Stimulated activated CD4-positive, alpha-beta T cell treated with anti-CD3 and anti-CD28 coated beads, TNF-alpha, amount 100 ng/mL, for 24 hours (primary cell): ENCODE results near the gene NEURL3.
"Not testable (repeated sequence)": the region's sequence is repeated elsewhere in the genome, so short reads cannot be mapped to it uniquely, and the experiment has no call there.

Experiments
- DNase-seq, 3 experiments: peaks; one replicate each; pipeline ENCODE4 v3.0.0-alpha.2; 2020; ENCODE audit warnings: low read depth in 3 of 3

NEURL3 gene, protein sequence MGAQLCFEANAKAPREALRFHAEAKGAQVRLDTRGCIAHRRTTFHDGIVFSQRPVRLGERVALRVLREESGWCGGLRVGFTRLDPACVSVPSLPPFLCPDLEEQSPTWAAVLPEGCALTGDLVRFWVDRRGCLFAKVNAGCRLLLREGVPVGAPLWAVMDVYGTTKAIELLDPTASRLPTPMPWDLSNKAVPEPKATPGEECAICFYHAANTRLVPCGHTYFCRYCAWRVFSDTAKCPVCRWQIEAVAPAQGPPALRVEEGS

DNA sequence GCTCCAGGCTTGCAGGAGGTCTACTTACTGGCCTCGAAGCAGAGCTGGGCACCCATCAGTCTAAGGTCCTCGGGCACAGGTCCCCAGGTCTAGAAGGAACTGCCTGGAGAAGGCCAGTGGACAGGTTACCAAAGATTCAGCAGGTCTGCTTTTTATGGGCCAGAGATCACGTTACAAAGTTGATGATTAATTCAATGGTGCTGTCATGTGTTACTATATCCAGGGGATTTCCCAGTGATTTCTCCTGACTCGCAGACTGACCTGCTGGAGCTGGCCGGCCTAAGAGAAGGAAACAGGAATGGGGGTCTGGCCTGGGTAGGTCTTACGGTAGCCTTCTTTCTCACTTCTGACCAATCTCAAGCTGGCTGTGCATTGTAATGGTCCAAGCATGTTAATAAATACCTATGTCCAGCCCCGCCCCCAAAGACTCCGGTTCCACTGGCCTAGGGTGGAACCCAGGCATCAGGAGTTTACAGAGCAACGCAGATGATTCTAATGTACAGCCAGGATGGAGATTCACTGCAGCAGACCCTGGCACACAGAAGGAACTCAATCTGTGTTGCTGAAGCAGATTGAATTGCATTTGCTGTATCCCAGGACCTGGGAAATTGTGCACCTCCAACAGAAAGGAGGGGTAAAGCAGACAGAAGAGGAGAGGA, at the start of gene NEURL3:
Gene NEURL3 (minus strand): TSS at position 127 of the 659 bp plus-strand sequence. CDS start 71 bp downstream, at position 56.
- no peak for DNase-seq

DNA sequence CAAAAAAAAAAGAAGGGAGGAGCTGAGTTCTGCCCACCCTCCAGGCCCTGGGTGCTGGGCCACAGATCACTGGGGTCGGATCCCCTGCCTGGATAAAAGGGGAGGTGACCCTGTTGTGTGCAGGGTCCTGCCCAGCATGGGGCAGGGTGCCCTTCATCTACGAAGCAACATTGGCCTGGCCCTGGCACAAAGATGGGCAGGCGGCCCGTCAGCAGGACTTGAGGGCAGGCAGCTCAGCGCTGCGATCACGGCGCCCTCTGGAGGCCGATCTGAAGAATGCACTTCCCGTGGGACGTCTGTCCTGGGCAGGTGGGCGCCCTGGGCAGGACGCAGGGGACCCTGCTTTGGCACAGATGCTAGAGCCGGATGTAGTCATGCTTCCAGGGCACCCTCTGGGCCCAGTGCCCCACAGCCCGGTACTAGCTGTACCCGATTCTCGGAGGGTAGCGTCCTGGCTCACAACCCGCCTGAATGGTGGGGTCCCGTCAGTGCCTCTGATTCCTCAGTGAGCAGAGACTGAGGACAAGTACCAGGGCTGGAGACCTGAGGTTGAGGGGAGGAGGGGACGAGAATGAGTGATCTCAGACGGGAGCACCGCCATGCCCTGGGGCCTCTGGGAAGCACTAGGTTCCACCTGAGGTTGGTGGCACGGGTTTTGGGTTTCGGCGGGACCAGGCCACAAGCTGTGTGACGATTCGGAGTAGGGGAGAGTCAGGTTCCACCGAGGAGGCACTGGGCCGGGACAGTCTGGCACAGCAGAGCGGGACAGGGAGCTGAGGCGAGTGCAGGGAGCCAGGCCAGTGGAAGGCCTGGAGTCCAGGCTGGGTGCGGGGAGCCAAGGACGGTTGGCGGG, 49.4 kb upstream of the NEURL3 start:
- DNase-seq = peak; percentile 22 to 64 (median 40)

DNA sequence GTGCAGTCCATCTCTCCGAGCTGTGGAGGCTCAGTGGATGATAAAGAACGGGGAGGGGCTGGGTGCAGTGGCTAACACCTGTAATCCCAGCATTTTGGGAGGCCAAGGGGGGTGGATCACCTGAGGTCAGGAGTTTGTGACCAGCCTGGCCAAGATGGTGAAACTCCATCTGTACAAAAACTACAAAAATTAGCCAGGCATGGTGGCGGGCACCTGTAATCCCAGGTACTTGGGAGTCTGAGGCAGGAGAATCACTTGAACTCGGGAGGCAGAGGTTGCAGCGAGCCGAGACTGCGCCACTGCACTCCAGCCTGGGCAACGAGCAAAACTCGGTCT, 48.8 kb upstream of the NEURL3 start:
- DNase-seq = not testable (repeated sequence)

DNA sequence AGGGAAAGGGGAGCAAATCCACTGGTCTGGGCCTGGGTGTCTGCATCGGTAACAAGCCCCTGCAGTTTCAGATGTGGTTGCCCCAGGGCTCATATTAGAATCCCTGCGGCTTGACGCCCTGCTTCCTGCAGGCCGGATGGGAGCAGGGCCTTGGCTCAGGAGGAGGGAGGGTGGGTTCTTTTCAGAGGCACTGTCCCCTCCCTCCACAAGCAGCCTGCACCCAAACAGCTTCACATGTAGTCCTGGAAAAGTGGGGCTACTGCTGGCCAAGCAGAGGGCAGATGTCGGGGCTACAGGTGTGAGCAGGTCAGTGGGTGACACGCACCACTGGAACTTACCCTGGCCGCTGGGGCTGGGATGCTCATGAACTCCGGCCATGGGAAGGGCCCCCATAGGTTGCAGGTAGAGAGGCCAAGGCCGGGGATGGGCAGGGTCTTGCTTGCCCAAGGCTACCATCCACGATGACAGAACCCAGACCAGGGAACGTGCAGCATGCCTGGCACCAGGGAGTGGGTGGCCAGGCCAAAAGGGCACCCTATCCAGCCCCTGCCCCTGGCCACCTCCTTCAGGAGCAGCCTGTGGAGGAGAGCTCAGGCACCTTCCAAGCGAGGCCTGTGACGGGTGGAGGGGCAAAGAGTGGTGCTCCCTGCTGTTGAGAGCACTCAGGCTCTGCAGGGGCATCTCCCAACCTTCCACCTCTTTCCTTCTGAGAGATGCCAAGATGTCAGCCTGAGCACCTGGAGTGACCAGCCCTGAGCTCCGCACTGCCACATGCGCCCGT, 48.2 kb upstream of the NEURL3 start:
- DNase-seq = no peak

DNA sequence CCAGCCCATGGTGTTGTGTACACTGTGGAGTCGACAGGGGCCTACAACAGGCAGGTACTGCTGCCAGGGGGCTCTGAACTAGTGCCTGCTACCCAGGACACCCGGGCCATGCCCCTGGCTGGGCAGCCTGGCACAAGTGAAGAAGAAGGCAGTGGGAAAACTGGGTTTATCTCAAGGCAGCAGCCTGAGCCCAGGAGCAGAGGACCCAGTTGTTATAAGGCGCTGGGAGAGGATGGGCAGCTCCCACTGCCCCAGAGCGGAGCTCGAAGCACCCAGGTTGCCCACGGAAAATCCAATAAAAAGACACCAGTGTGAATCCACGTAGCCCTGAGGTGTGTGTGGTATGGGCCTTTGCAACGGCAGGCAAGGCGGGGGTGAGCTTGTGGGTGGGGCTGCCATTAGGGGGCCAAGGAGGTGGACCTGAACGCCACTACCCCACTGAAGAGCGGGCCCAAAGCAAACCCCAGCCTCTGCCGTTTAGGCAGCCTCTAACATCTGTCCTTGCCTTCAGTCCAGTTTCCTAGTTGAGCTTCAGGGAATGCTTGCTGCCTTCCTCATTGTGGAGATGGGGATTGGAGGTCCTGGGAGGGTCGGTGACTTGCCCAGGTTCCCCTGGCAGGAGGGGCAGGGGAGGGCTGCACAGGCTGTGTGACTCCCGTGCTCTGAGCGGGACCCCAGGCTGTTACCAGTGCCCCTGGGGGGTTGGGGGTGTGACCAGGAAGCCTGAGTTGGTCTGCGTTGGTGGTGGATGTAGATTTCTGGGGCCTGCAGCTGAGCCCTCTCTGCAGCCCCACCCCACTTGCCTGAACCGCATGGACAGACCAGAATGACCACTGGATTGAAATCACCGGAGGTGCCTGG, 47.4 kb upstream of the NEURL3 start:
- no peak for DNase-seq

DNA sequence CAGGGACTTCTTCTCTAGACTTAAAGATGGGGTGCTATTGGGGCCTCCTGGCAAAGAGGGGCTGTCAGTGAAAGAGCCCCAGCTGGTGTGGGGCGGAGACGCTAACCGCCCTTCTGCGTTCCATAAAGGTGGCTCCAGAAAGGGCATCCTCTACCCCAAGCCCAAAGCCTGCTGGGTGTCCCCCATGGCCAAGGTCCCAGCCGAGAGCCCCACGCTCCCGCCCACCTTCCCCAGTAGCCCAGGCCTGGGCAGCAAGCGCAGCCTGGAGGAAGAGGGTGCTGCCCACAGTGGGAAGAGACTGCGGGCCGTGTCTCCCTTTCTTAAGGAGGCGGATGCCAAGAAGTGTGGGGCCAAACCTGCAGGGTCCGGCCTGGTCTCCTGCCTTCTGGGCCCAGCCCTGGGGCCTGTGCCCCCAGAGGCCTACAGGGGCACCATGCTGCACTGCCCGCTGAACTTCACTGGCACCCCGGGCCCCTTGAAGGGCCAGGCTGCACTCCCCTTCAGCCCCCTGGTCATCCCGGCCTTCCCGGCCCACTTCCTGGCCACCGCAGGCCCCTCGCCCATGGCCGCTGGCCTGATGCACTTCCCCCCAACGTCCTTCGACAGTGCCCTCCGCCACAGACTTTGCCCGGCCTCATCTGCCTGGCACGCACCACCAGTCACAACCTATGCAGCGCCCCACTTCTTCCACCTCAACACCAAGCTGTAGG, 46.6 kb upstream of the NEURL3 start:
- DNase-seq = no peak

DNA sequence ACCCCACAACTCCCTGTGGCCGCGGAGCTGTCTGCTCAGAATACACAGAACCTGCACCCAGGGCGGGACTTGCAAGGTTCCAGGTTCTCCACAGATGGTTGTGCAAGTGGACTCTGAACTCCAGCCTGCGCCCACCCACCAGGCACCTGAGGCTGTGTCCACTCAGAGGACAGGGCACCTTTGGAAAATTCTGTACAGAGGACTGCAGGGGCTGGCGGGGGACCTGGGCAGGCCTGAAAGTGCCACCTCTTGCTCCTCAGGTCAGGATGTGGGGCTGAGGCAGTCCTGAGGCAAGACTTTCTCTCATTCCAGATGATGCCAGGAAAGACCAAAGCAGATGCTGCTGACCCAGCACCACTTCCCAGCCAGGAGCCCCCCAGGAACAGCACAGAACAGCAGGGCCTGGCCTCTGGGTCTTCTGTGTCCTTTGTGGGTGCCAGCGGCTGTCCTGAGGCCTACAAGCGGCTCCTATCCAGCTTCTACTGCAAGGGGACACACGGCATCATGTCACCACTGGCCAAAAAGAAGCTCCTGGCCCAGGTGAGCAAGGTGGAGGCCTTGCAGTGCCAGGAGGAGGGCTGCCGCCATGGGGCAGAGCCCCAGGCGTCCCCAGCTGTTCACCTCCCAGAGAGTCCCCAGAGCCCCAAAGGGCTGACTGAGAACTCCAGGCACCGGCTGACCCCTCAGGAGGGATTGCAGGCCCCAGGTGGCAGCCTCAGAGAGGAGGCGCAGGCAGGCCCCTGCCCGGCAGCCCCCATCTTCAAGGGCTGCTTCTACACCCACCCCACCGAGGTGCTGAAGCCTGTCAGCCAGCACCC, 45.8 kb upstream of the NEURL3 start:
- DNase-seq = no peak

DNA sequence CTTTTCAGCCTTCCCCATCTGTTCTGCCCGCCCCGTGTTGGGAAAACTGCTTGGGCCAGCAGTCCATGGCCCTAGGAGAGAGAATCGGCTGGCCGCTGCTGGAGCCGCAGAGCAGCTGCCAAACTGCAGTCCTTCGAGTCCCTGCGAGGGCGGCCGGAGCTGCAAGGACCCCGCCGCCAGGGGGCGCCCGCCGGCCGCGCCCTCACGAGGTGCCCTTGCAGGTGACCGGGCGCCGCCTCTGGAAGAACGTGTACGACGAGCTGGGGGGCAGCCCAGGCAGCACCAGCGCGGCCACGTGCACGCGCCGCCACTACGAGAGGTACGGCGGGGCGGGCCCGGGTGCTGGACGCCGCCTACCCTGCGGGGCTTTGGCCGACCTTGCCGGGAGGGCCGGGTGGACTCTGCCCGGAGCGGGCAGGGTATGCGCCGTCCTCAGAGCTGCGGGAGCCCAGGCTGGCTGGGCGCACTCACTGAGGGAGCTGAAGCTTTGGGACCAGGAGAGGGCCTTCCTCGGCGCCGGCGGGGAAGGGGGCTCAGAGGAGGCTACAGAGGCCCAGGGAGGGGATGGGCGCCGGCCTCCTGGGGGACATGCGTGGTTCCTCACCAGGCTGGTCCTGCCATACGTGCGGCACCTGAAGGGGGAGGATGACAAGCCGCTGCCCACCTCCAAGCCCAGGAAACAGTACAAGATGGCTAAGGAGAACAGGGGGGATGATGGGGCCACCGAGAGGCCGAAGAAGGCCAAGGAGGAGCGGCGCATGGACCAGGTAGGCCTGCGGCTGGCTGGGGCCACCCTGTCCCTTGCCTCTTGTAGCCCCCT, 45.0 kb upstream of the NEURL3 start:
- DNase-seq = no peak

DNA sequence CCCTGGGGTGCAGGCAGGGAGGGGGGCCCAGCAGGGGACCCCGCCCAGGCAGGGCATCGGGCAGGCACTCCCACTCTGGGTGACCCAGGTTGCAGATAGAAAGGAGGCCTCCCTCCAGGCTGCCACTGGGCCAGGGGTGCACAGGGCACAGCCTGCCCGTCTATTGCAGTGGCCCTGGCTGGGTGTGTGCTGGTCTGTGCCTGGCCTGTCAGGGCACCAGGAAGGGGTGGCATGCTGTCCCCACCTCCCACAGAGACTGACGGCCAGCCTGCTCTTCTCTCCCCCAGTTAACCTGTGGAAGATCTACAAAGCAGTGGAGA, 44.3 kb upstream of the NEURL3 start:
- DNase-seq = no peak

DNA sequence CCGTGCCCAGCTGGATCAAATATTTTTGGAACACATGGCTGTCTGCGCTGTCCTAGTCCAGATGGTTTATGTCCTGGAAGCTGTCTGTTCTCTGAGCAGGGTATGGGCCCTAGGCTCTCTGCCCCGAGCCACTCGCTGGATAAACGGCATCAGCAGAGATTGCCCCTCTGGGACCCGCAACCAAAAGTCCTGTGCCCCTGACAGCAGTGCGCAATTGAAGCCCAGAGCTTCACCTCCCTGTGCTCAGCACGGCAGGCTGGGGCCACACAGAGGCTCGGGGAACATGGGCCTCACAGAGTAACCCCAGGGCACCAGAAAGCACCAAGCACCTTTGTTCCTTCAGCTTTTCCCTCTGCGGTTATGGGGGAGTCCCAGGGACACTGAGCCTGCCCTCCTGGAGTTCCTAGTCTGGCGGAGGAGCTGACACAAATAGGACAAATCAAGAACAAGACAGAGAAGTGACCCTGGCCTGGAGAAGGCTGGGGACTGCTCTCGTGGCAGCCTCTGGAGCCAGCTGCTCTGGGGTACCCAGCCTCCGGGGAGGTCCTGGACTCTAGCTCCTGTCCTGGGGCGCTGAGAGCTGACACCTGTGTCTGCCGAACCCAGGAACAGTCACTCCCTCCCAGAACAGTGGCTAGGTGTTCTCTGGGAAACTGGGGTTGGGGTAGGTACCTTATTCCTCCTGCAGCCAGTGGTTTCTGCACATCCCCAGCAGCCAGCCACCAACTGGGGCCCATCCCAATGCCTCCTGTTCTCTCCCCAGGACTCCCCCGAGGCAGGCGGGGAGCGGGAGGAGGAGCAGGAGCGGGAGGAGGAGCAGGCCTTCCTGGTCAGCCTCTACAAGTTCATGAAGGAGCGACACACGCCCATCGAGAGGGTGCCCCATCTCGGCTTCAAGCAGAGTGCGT, 43.7 kb upstream of the NEURL3 start:
- no peak for DNase-seq

DNA sequence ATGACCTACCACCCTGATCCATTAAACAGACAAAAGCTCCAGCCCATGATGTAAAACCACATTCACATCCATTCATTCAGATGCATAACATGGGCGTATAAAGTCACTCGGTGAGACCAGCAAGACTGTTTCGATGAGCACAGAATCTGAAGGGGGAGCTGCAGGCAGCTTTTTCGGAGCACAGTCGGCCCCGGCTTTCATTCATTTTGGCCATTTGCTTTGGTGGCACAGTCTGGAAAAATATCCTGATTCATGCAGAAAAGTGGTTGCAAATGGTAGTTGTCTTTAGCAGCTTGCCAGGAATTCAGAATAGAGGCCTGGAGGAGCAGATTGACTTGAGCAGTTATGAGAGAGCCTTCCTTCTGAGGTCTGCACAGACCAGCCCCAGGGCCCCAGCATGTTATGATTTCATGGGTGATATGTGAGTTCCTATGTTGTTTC, 42.6 kb upstream of the NEURL3 start:
- no peak for DNase-seq

DNA sequence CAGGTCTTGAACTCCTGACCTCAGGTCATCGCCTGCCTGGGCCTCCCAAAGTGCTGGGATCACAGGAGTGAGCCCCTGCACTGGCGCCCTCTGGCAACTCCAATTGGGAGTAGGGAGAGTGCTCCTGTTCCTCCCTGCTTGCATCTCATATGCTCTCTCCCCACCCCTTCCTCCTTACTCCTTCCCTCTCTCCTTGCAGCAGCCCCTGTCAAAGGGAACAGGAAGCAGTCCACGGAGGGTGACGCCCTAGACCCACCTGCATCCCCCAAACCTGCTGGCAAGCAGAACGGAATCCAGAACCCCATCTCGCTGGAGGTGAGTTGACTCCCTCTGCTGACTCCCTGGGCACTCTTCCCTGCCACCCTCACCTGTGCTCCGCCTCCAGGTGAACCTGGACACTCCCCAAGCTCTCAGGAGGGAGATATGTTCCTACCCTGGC, 42.1 kb upstream of the NEURL3 start:
- DNase-seq = no peak

DNA sequence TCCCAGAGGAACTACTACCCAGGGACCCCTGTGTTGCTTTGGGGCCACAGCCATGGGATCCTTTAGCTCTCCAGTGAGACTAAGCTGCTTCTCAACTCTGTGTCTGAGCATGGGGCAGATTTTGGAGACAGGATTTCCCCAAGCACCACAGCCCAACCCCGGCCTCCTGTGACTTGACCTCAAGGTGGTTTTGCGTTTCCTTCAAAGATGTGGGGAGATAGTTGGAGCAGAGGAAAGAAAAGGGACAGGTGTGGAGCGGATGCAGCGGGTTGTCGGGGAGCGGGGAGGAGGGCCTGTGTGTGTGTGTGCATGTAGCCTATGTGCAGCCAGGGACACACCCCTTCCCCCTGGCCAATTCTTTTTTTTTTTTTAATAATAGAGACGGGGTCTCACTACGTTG, 41.6 kb upstream of the NEURL3 start:
- DNase-seq = no peak

DNA sequence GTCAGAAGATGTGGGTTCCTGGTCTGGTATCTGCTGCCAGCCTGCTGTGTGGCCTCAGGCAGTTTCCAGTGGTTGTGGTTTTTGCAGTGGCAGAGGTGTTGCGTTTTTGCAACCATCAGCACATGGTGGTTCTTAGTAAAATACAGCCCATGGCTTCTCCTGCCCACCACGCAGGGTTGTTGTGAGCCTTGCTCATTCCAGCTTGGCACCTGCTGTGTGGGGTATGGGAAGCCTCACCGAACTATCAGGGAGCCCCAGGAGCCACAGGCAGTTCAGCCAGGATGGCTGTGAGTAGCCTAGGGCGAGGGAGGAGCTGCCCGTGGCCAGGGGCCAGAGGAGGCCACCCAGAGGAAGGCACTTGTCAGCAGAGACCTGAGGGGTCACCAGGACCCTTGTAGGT, 41.2 kb upstream of the NEURL3 start:
- no peak for DNase-seq

DNA sequence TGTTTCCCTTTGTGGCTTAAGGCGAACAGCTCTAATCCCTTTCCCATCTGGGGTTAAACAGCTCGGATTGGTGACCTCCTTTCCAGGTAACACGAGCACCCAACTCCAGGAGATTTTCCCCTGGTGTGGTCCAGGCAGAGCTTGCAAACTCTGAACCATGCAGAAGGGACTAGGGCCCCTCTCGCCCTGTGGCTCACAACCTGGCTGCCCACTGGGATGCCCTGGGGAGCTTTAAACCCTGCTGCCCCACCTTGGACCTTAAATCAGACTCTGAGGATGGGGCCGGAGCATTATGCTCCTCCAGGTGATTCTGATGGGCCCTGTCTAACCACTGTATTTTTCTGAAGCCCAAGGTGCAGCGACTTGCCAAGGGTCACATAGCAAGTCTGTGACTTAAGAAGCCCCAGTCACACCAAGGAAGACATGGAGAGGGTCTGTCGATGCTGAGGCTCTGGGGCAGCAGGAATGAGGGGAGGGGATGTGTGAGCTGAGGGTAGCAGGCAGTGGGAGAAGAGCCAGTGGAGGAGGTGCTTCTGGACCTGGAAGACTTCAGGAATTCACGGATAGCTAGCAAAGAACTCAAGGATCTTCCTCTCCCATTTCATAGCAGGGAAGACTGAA, 37.3 kb upstream of the NEURL3 start:
- no peak for DNase-seq

DNA sequence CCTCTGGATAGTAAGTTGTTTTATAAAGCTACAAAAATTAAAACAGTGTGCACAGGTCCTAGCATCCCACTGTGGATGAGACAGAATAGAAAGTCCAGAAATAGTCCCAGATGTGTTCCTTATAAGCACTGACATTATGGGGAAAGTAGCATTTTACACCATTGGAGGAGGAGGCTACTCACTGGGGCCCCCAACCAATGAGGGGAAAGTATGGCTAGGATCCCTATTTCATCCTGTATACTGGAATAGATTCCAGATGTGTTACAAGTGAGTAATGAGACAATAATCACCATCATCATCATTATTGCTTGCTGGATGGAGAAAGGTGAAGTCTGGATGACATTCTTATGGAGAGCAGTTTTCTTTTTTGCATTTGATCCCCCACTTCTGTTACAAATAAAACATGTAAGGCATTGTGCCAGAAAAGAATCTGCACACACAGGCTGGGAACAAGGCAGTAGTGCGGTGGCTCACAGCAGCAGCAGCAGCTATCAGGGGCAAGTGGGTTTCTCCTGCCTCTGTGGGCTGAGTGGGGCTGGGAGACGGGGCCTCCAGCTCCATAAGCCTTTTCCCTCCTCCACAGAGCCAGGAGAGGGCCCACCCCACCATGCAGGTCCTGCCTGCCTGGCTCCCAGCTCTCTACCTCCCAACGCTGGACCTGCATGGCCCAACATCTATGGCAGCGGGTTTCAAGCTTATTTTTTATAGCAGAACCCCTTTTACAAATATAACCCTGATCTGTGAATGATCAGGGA, 36.4 kb upstream of the NEURL3 start:
- no peak for DNase-seq
